SK-N-SH treated with all-trans-retinoic acid at 6 μM for 48 hours (cell line): Measurements from ENCODE around the gene ADAM23.

Experiments used
- ATAC-seq: fragments of 200-7000 bp; cut with Tn5 transposase; 3 replicates; pipeline ENCODE4 v1.9.1; 2020; ENCODE audit warnings: mild to moderate bottlenecking, moderate library complexity
- ARNTL ChIP-seq: fragments of 450-650 bp; formaldehyde crosslinking; IDR thresholded peaks from 2 replicates; pipeline ENCODE4 v1.5.0; 2020; ENCODE audit warnings: low read depth, mild to moderate bottlenecking, moderate library complexity, borderline replicate concordance
- BACH2 ChIP-seq: fragments of 250-450 bp; sonication (Bioruptor Pico); IDR thresholded peaks from 2 replicates; pipeline ENCODE4 v1.9.0; 2021; ENCODE audit warnings: mild to moderate bottlenecking, borderline replicate concordance
- CSDC2 ChIP-seq: fragments of 250-450 bp; sonication (Bioruptor Pico); IDR thresholded peaks from 2 replicates; pipeline ENCODE4 v1.5.0; 2020; ENCODE audit warnings: mild to moderate bottlenecking, moderate library complexity
- ESRRG ChIP-seq: fragments of 250-450 bp; sonication (Bioruptor Pico); IDR thresholded peaks from 2 replicates; pipeline ENCODE4 v1.6.1; 2021; ENCODE audit warnings: mild to moderate bottlenecking
- GLIS3 ChIP-seq: fragments of 250-450 bp; sonication (Bioruptor Pico); IDR thresholded peaks from 2 replicates; pipeline ENCODE4 v1.5.0; 2020; ENCODE audit warnings: mild to moderate bottlenecking, moderate library complexity
- ISL1 ChIP-seq: fragments of 250-450 bp; sonication (Bioruptor Pico); IDR thresholded peaks from 2 replicates; pipeline ENCODE4 v2.1.2; 2022; ENCODE audit warnings: mild to moderate bottlenecking, moderate library complexity
- OSR1 ChIP-seq: fragments of 250-450 bp; sonication (Bioruptor Pico); IDR thresholded peaks from 2 replicates; pipeline ENCODE4 v1.8.0; 2022; ENCODE audit warnings: moderate library complexity, mild to moderate bottlenecking, inconsistent platforms
- PPARA ChIP-seq: fragments of 250-450 bp; sonication (Bioruptor Pico); IDR thresholded peaks from 2 replicates; pipeline ENCODE4 v1.5.0; 2020; ENCODE audit warnings: mild to moderate bottlenecking, borderline replicate concordance
- RARB ChIP-seq: fragments of 250-450 bp; sonication (Bioruptor Pico); IDR thresholded peaks from 2 replicates; pipeline ENCODE4 v1.8.0; 2021; ENCODE audit warnings: mild to moderate bottlenecking, moderate library complexity
- SNAI2 ChIP-seq: fragments of 250-450 bp; sonication (Bioruptor Pico); IDR thresholded peaks from 2 replicates; pipeline ENCODE4 v1.5.0; 2020; ENCODE audit warnings: mild to moderate bottlenecking, moderate library complexity
- TCF4 ChIP-seq: fragments of 250-450 bp; sonication (Bioruptor Pico); IDR thresholded peaks from 2 replicates; pipeline ENCODE4 v1.8.0; 2021; ENCODE audit warnings: mild to moderate bottlenecking, moderate library complexity, borderline replicate concordance
- TOX ChIP-seq: fragments of 250-450 bp; sonication (Bioruptor Pico); IDR thresholded peaks from 2 replicates; pipeline ENCODE4 v1.8.0; 2021; ENCODE audit warnings: mild to moderate bottlenecking, moderate library complexity, borderline replicate concordance
- ZC3H10 ChIP-seq: fragments of 250-450 bp; sonication (Bioruptor Pico); IDR thresholded peaks from 2 replicates; pipeline ENCODE4 v1.5.1; 2021; ENCODE audit warnings: mild to moderate bottlenecking, moderate library complexity
- ZFP3 ChIP-seq: fragments of 250-450 bp; sonication (Bioruptor Pico); IDR thresholded peaks from 2 replicates; pipeline ENCODE4 v1.5.0; 2020; ENCODE audit warnings: mild to moderate bottlenecking, moderate library complexity
- ZFP30 ChIP-seq: fragments of 450-650 bp; formaldehyde crosslinking; IDR thresholded peaks from 2 replicates; pipeline ENCODE4 v1.5.0; 2022; ENCODE audit warnings: mild to moderate bottlenecking, moderate library complexity
- ZNF565 ChIP-seq: fragments of 450-650 bp; formaldehyde crosslinking; conservative IDR thresholded peaks from 2 replicates; pipeline ENCODE4 v1.5.0; 2020; ENCODE audit warnings: low read depth, mild to moderate bottlenecking, moderate library complexity
- ZNF70 ChIP-seq: fragments of 450-650 bp; formaldehyde crosslinking; IDR thresholded peaks from 2 replicates; pipeline ENCODE4 v1.5.0; 2020; ENCODE audit warnings: mild to moderate bottlenecking, moderate library complexity
- ZNF8 ChIP-seq: fragments of 450-650 bp; formaldehyde crosslinking; IDR thresholded peaks from 2 replicates; pipeline ENCODE4 v1.5.0; 2020; ENCODE audit warnings: mild to moderate bottlenecking, moderate library complexity
- TF ChIP-seq, protein P1 (sequence below): fragments of 250-450 bp; sonication (Bioruptor Pico); IDR thresholded peaks from 2 replicates; pipeline ENCODE4 v1.8.0; 2021; ENCODE audit warnings: low read depth, mild to moderate bottlenecking, moderate library complexity, borderline replicate concordance
- TF ChIP-seq, protein P2 (sequence below): fragments of 250-450 bp; sonication (Bioruptor Pico); IDR thresholded peaks from 2 replicates; pipeline ENCODE4 v1.5.0; 2020; ENCODE audit warnings: mild to moderate bottlenecking, moderate library complexity
- TF ChIP-seq, protein P3 (sequence below): fragments of 250-450 bp; sonication (Bioruptor Pico); IDR thresholded peaks from 2 replicates; pipeline ENCODE4 v1.5.1; 2020; ENCODE audit warnings: low read depth, mild to moderate bottlenecking, moderate library complexity
- TF ChIP-seq, protein P4 (sequence below): fragments of 250-450 bp; sonication (Bioruptor Pico); IDR thresholded peaks from 2 replicates; pipeline ENCODE4 v1.8.0; 2020; ENCODE audit warnings: mild to moderate bottlenecking, moderate library complexity, borderline replicate concordance
- TF ChIP-seq, protein P5 (sequence below): fragments of 250-450 bp; sonication (Bioruptor Pico); IDR thresholded peaks from 2 replicates; pipeline ENCODE4 v1.5.1; 2021; ENCODE audit warnings: mild to moderate bottlenecking, moderate library complexity

Gene ADAM23

DNA sequence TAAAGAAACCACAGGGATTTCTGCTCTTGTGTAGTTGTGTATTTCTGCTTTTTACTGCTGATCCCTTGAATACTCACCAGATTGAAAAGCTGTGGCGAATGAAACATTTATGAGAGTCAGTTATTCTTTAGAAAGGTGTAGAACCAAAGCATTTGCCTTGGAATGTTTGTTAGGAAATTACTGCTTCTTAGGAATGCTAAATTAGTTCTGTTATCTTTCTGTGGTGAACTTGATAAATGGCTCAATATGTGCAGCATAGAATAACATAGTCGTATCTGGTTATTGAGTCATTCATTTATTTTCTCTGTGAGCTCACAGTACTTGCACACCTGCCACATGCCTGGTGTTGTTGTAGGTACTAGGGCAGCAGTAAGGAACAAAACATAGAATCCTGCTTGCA is 142.0 kb downstream of the ADAM23 start:
- TF ChIP-seq BACH2 (CRISPR knock-in tag), result no peak
- no peak for TF ChIP-seq ARNTL (CRISPR knock-in tag)
- TF ChIP-seq, protein P1, sequence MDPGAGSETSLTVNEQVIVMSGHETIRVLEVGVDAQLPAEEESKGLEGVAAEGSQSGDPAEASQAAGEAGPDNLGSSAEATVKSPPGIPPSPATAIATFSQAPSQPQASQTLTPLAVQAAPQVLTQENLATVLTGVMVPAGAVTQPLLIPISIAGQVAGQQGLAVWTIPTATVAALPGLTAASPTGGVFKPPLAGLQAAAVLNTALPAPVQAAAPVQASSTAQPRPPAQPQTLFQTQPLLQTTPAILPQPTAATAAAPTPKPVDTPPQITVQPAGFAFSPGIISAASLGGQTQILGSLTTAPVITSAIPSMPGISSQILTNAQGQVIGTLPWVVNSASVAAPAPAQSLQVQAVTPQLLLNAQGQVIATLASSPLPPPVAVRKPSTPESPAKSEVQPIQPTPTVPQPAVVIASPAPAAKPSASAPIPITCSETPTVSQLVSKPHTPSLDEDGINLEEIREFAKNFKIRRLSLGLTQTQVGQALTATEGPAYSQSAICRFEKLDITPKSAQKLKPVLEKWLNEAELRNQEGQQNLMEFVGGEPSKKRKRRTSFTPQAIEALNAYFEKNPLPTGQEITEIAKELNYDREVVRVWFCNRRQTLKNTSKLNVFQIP (CRISPR knock-in tag), result no peak
- TF ChIP-seq ZC3H10, result no peak
- no peak for TF ChIP-seq ZFP3
- TF ChIP-seq, protein P2, sequence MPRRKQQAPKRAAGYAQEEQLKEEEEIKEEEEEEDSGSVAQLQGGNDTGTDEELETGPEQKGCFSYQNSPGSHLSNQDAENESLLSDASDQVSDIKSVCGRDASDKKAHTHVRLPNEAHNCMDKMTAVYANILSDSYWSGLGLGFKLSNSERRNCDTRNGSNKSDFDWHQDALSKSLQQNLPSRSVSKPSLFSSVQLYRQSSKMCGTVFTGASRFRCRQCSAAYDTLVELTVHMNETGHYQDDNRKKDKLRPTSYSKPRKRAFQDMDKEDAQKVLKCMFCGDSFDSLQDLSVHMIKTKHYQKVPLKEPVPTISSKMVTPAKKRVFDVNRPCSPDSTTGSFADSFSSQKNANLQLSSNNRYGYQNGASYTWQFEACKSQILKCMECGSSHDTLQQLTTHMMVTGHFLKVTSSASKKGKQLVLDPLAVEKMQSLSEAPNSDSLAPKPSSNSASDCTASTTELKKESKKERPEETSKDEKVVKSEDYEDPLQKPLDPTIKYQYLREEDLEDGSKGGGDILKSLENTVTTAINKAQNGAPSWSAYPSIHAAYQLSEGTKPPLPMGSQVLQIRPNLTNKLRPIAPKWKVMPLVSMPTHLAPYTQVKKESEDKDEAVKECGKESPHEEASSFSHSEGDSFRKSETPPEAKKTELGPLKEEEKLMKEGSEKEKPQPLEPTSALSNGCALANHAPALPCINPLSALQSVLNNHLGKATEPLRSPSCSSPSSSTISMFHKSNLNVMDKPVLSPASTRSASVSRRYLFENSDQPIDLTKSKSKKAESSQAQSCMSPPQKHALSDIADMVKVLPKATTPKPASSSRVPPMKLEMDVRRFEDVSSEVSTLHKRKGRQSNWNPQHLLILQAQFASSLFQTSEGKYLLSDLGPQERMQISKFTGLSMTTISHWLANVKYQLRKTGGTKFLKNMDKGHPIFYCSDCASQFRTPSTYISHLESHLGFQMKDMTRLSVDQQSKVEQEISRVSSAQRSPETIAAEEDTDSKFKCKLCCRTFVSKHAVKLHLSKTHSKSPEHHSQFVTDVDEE (CRISPR knock-in tag), result no peak
- TF ChIP-seq ZNF565 (CRISPR knock-in tag), result no peak
- TF ChIP-seq, protein P3, sequence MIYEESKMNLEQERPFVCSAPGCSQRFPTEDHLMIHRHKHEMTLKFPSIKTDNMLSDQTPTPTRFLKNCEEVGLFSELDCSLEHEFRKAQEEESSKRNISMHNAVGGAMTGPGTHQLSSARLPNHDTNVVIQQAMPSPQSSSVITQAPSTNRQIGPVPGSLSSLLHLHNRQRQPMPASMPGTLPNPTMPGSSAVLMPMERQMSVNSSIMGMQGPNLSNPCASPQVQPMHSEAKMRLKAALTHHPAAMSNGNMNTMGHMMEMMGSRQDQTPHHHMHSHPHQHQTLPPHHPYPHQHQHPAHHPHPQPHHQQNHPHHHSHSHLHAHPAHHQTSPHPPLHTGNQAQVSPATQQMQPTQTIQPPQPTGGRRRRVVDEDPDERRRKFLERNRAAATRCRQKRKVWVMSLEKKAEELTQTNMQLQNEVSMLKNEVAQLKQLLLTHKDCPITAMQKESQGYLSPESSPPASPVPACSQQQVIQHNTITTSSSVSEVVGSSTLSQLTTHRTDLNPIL, result no peak
- TF ChIP-seq ZFP30 (CRISPR knock-in tag), result no peak
- TF ChIP-seq PPARA, result no peak
- TF ChIP-seq CSDC2 (CRISPR knock-in tag), result no peak
- TF ChIP-seq, protein P4, sequence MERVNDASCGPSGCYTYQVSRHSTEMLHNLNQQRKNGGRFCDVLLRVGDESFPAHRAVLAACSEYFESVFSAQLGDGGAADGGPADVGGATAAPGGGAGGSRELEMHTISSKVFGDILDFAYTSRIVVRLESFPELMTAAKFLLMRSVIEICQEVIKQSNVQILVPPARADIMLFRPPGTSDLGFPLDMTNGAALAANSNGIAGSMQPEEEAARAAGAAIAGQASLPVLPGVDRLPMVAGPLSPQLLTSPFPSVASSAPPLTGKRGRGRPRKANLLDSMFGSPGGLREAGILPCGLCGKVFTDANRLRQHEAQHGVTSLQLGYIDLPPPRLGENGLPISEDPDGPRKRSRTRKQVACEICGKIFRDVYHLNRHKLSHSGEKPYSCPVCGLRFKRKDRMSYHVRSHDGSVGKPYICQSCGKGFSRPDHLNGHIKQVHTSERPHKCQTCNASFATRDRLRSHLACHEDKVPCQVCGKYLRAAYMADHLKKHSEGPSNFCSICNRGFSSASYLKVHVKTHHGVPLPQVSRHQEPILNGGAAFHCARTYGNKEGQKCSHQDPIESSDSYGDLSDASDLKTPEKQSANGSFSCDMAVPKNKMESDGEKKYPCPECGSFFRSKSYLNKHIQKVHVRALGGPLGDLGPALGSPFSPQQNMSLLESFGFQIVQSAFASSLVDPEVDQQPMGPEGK (CRISPR knock-in tag), result no peak
- no peak for TF ChIP-seq ZNF8 (CRISPR knock-in tag)
- TF ChIP-seq GLIS3 (CRISPR knock-in tag), result no peak
- TF ChIP-seq TOX (CRISPR knock-in tag), result no peak
- no peak for TF ChIP-seq ESRRG (CRISPR knock-in tag)
- no peak for TF ChIP-seq SNAI2 (CRISPR knock-in tag)
- TF ChIP-seq ISL1 (CRISPR knock-in tag), result no peak
- TF ChIP-seq, all 23 proteins: peak for 0

DNA sequence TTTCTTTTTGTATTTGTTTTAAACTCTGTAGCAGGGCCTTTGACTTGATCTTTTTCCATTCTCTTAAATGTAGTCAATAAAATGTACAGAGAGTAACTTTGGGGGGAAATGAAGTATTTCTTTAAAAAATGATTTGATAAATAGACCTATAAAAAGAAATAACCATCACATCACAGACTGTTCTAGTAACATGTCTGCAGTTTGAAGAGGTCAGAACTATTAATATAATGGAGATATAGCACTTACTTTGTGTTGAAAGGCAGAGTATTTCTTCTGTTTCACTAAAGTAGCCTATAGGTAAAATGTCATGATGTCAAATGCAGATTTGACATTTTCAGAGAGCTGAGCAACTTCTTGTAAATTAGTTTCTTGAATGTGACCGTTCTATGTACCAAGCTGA is 143.3 kb downstream of the ADAM23 start:
- no peak for ATAC-seq
- TF ChIP-seq, protein P5, sequence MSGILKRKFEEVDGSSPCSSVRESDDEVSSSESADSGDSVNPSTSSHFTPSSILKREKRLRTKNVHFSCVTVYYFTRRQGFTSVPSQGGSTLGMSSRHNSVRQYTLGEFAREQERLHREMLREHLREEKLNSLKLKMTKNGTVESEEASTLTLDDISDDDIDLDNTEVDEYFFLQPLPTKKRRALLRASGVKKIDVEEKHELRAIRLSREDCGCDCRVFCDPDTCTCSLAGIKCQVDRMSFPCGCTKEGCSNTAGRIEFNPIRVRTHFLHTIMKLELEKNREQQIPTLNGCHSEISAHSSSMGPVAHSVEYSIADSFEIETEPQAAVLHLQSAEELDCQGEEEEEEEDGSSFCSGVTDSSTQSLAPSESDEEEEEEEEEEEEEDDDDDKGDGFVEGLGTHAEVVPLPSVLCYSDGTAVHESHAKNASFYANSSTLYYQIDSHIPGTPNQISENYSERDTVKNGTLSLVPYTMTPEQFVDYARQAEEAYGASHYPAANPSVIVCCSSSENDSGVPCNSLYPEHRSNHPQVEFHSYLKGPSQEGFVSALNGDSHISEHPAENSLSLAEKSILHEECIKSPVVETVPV, result no peak
- TF ChIP-seq ARNTL (CRISPR knock-in tag) (no peak), TCF4 (CRISPR knock-in tag) (no peak), ZNF70 (CRISPR knock-in tag) (no peak), PPARA (no peak), GLIS3 (CRISPR knock-in tag) (no peak), ZNF8 (CRISPR knock-in tag) (no peak), ZNF565 (CRISPR knock-in tag) (no peak), OSR1 (CRISPR knock-in tag) (no peak), CSDC2 (CRISPR knock-in tag) (no peak), ZFP30 (CRISPR knock-in tag) (no peak), ZC3H10 (no peak), RARB (CRISPR knock-in tag) (no peak), TOX (CRISPR knock-in tag) (no peak), BACH2 (CRISPR knock-in tag) (no peak), SNAI2 (CRISPR knock-in tag) (no peak), ZFP3 (no peak)
- TF ChIP-seq, protein P3, result no peak
- TF ChIP-seq, protein P2 (CRISPR knock-in tag), result no peak

More for the DNA sequence above, 142.0 kb downstream of the ADAM23 start:
- ATAC-seq, result no peak
